ENCODE results near the gene MYADM. TPM values are rescaled to one million over a fixed set of nuclear protein-coding genes. Genes with fewer than 3 reads are reported as not detected.

MYADM gene
- polyA plus RNA-seq, 1 experiment: 39.3 TPM

- H3K27ac ChIP-seq (ENCODE audit: low read depth, low read length): no peak overlapping the region
- ChIA-PET POLR2A (no interaction called here), CTCF (interaction anchor here (0.6 to 3.2 kb wide), 10 partner anchors 10 to 1713 kb away, joined by 3 to 33 read pairs (median 5); no protein-coding TSS in a partner anchor)
- H3K9me3 ChIP-seq (ENCODE audit: control insufficient read depth, insufficient read depth, low read length): no peaks in the 10 kb centered on the region; the same call in 1 of the 2 replicates
- no peak for DNase-seq (ENCODE audit: low read depth, low spot score)
- no peak overlapping the region for H3K4me3 ChIP-seq (ENCODE audit: low read depth, low read length)
- peaks cover 10% of the 10 kb centered on the region for H3K27me3 ChIP-seq (ENCODE audit: control insufficient read depth, insufficient read depth, low read length)
- TF ChIP-seq CTCF (IDR thresholded peaks at IDR 0.05; ENCODE audit: low read depth, low read length): no peak
Measured at GRCh38 chr19:53907193-53907581, 39.5 kb downstream of the MYADM start.

GRCh38 chr19:53907690-53908089, 40.0 kb downstream of the MYADM start:
- ChIA-PET POLR2A (no interaction called here), CTCF (interaction anchor here (1.0 to 3.2 kb wide), 6 partner anchors 29 to 122 kb away, joined by 4 to 33 read pairs (median 5); no protein-coding TSS in a partner anchor)
- DNase-seq (ENCODE audit: low read depth, low spot score): no peak
- Histone ChIP-seq H3K4me3 (ENCODE audit: low read depth, low read length) (peak overlapping the region; percentile 59), H3K9me3 (ENCODE audit: control insufficient read depth, insufficient read depth, low read length) (no peaks in the 10 kb centered on the region; the same call in 1 of the 2 replicates), H3K27me3 (ENCODE audit: control insufficient read depth, insufficient read depth, low read length) (peaks cover 10% of the 10 kb centered on the region), H3K27ac (ENCODE audit: low read depth, low read length) (no peak overlapping the region)
- TF ChIP-seq CTCF (IDR thresholded peaks at IDR 0.05; ENCODE audit: low read depth, low read length): no peak

- CTCF ChIA-PET: interaction anchor here (0.6 to 3.2 kb wide), 6 partner anchors 29 to 122 kb away, joined by 4 to 33 read pairs (median 5); no protein-coding TSS in a partner anchor
- POLR2A ChIA-PET: no interaction called here
- no peak for TF ChIP-seq CTCF (IDR thresholded peaks at IDR 0.05; ENCODE audit: low read depth, low read length)
- DNase-seq (ENCODE audit: low read depth, low spot score): peak; percentile 13
- Histone ChIP-seq H3K4me3 (ENCODE audit: low read depth, low read length) (peak overlapping the region; percentile 59), H3K27me3 (ENCODE audit: control insufficient read depth, insufficient read depth, low read length) (peaks cover 10% of the 10 kb centered on the region), H3K9me3 (ENCODE audit: control insufficient read depth, insufficient read depth, low read length) (no peaks in the 10 kb centered on the region; the same call in 1 of the 2 replicates), H3K27ac (ENCODE audit: low read depth, low read length) (no peak overlapping the region)
Measured at GRCh38 chr19:53908106-53908934, 40.6 kb downstream of the MYADM start.

- no peaks in the 10 kb centered on the region; the same call in 1 of the 2 replicates for H3K9me3 ChIP-seq (ENCODE audit: control insufficient read depth, insufficient read depth, low read length)
- ChIA-PET CTCF (interaction anchor here (0.6 to 3.2 kb wide), 3 partner anchors 51 to 115 kb away, joined by 5 to 33 read pairs (median 5); no protein-coding TSS in a partner anchor), POLR2A (no interaction called here)
- no peak for DNase-seq (ENCODE audit: low read depth, low spot score)
- H3K27me3 ChIP-seq (ENCODE audit: control insufficient read depth, insufficient read depth, low read length): peaks cover 10% of the 10 kb centered on the region
- no peak for TF ChIP-seq CTCF (IDR thresholded peaks at IDR 0.05; ENCODE audit: low read depth, low read length)
- H3K27ac ChIP-seq (ENCODE audit: low read depth, low read length): no peak within 1 kb of the TSS
- peak within 1 kb of the TSS; percentile 71 for H3K4me3 ChIP-seq (ENCODE audit: low read depth, low read length)
Measured at GRCh38 chr19:53908935-53909415, 41.3 kb downstream of the MYADM start, which contains the start of gene CACNG7. TSS of gene CACNG7 (plus strand) at chr19:53909278. CDS start at chr19:53912832, 3,554 bp downstream.
